Ovary (tissue), 9 donors: Measurements from ENCODE around the gene FAM193B. TPM values are rescaled to one million over a fixed set of nuclear protein-coding genes. Genes with fewer than 3 reads are reported as not detected.

Experiments used
- DNase-seq, 5 donors: peaks; one replicate each; pipeline ENCODE4 v3.0.0-alpha.2; 2019 to 2020
- H3K27ac ChIP-seq, 2 donors: fragments of 200-600 bp; one replicate each; pipeline versions ENCODE4 v1.5.1 to v1.8.0; 2019 to 2022
- H3K27me3 ChIP-seq: fragments of 200-600 bp; one replicate; pipeline ENCODE4 v1.8.0; 2022
- H3K36me3 ChIP-seq: fragments of 200-600 bp; sonication (generic); one replicate; pipeline ENCODE4 v1.5.1; 2019
- H3K4me1 ChIP-seq: one replicate; pipeline ENCODE4 v1.8.1; 2013; ENCODE audit warnings: mild to moderate bottlenecking, moderate library complexity; ENCODE audit not compliant: insufficient read depth
- H3K4me3 ChIP-seq: fragments of 200-600 bp; sonication (generic); one replicate; pipeline ENCODE4 v1.5.1; 2017
- H3K9me3 ChIP-seq, 2 donors: fragments of 200-600 bp in 1 of 2; sonication (generic) in 1 of 2; one replicate each; pipeline versions ENCODE4 v1.5.1 to v1.8.1; 2013 to 2019; ENCODE audit warnings: mild to moderate bottlenecking in 1 of 2, moderate library complexity in 1 of 2
- CTCF ChIP-seq, 3 donors: fragments of 450-650 bp in 2 of 3; fragments of 200-600 bp in 1 of 3; IDR thresholded peaks; one replicate each; pipeline versions ENCODE4 v1.5.1 to v1.8.0; 2016 to 2022; ENCODE audit warnings: antibody characterized with exemption in 3 of 3, mild to moderate bottlenecking in 1 of 3
- EP300 ChIP-seq: sonication (generic); formaldehyde crosslinking; IDR thresholded peaks from one replicate; pipeline ENCODE4 v1.6.1; 2017; ENCODE audit warnings: antibody characterized with exemption
- POLR2A ChIP-seq: fragments of 450-650 bp; IDR thresholded peaks from one replicate; pipeline ENCODE4 v1.6.1; 2017; ENCODE audit warnings: antibody characterized with exemption, mild to moderate bottlenecking, moderate library complexity
- WGBS, 3 donors: extraction: QIAGEN DNeasy Blood & Tissue Kit in 1 of 3; methylation state at CpG; one replicate each; pipeline versions ENCODE4 v1.1.5 to v1.1.7; 2013 to 2017; 5-methylcytosine and 5-hydroxymethylcytosine counted together
- intact Hi-C, 4 donors: fragments of 100-400 bp; cut with DNase I; formaldehyde crosslinking; loops; one replicate each; pipeline versions ENCODE4 v1.11.0 to v1.15.1; 2022 to 2023
- polyA plus RNA-seq, 2 donors: library from polyadenylated mRNA; stranded (reverse); fragments of 200-250 nt in 1 of 2; fragments of 350-450 nt in 1 of 2; fragmentation: Illumina TruSeq in 1 of 2; extraction: RNeasy Lipid Tissue Mini Kit (QIAGEN cat#74804) in 1 of 2; gene quantifications; one replicate each; pipeline ENCODE4 v1.2.3, GENCODE V29; 2013 to 2014
- total RNA-seq, 7 donors: library from RNA; depleted of rRNA in 2 of 7; stranded (reverse); fragments of >200 nt in 2 of 7; fragmentation: NEBNext Ultra II Directional in 3 of 7; extraction: Animal tissue kit (Norgen Biotek cat#: 25700) in 3 of 7; gene quantifications; one replicate each; pipeline versions ENCODE4 v1.1.0 to v1.2.4, GENCODE V29; 2016 to 2023
- donor health status: DM: no; HTN: no; CAD: no; lungs with moderate emphysema.
- donor health status: DM: no; HTN: no; CAD: no.
- donor health status: Bipolar disorder and iron deficiency.
- donor health status: DM: yes; HTN: yes; CAD: no.
- donor health status: DM: no; HTN: no; CAD: no.
- donor health status: DM: yes; HTN: yes; CAD: no.

The FAM193B gene
- total and polyA plus RNA-seq, 9 donors, result 14.8 to 77.6 (median 64.3) TPM

- intact Hi-C loops, result no loop called here
- H3K27me3 ChIP-seq, result no peaks in the 10 kb centered on the region
- peak overlapping the region; percentile 52 to 80 for H3K27ac ChIP-seq
- no peaks in the 10 kb centered on the region for H3K9me3 ChIP-seq
- peaks cover 8% of the 10 kb centered on the region for H3K4me1 ChIP-seq
- H3K4me3 ChIP-seq, result peak overlapping the region; percentile 63
- no peak for TF ChIP-seq CTCF (IDR thresholded peaks at IDR 0.05)
- no peak for TF ChIP-seq POLR2A
- TF ChIP-seq EP300, result no peak
- H3K36me3 ChIP-seq, result no peaks in the 10 kb centered on the region
- 0 to 1% (median 0%) methylated on average over 38 to 72 of the region's 72 CpGs for WGBS, 3 donors
- DNase-seq, result peak; percentile 29 to 70 (median 60)
Measured at GRCh38 chr5:177553671-177554429, 513 bp downstream of the FAM193B start.

- Histone ChIP-seq H3K27ac (peak overlapping the region in 1 of 2 donors; percentile 52), H3K4me1 (peaks cover 8% of the 10 kb centered on the region), H3K9me3 (no peaks in the 10 kb centered on the region), H3K4me3 (peak overlapping the region; percentile 63), H3K27me3 (no peaks in the 10 kb centered on the region), H3K36me3 (no peaks in the 10 kb centered on the region)
- WGBS, 3 donors, result 27 to 33% (median 32%) methylated on average over 15 to 16 of the region's 16 CpGs
- intact Hi-C loops, result no loop called here
- no peak for TF ChIP-seq POLR2A
- no peak for TF ChIP-seq CTCF (IDR thresholded peaks at IDR 0.05)
- TF ChIP-seq EP300, result no peak
- no peak for DNase-seq
Measured at GRCh38 chr5:177552839-177553455, 1.4 kb downstream of the FAM193B start.

GRCh38 chr5:177550122-177550521, 4.2 kb downstream of the FAM193B start:
- H3K36me3 ChIP-seq, result no peaks in the 10 kb centered on the region
- 78 to 92% (median 89%) methylated on average over 1 of the region's 1 CpG for WGBS, 3 donors
- intact Hi-C loops, result no loop called here
- H3K9me3 ChIP-seq, result no peaks in the 10 kb centered on the region
- no peak overlapping the region for H3K27ac ChIP-seq
- TF ChIP-seq POLR2A (no peak), EP300 (no peak), CTCF (IDR thresholded peaks at IDR 0.05) (no peak)
- H3K4me3 ChIP-seq, result no peak overlapping the region
- no peaks in the 10 kb centered on the region for H3K27me3 ChIP-seq
- peaks cover 12% of the 10 kb centered on the region for H3K4me1 ChIP-seq
- DNase-seq, result no peak

- DNase-seq, result no peak
- Histone ChIP-seq H3K27ac (no peak overlapping the region), H3K36me3 (no peaks in the 10 kb centered on the region), H3K4me3 (no peak overlapping the region), H3K27me3 (no peaks in the 10 kb centered on the region), H3K9me3 (no peaks in the 10 kb centered on the region), H3K4me1 (peaks cover 10% of the 10 kb centered on the region)
- TF ChIP-seq POLR2A (no peak), EP300 (no peak), CTCF (IDR thresholded peaks at IDR 0.05) (no peak)
- intact Hi-C loops, result no loop called here
- WGBS, 3 donors, result 67 to 74% (median 72%) methylated on average over 1 of the region's 1 CpG
Measured at GRCh38 chr5:177548495-177548894, 5.9 kb downstream of the FAM193B start.
